Fibroblast of peridontal ligament (primary cell): ENCODE data around the gene WTIP.
A peak's percentile ranks its signal among the peaks of the same experiment; 100 is the strongest.
"Not testable (repeated sequence)": the region's sequence is repeated elsewhere in the genome, so short reads cannot be mapped to it uniquely, and the experiment has no call there.

Source experiments
- DNase-seq: peaks from one replicate; pipeline ENCODE4 v3.0.0-alpha.2; 2010; ENCODE audit errors: extremely low read depth

WTIP gene

DNA sequence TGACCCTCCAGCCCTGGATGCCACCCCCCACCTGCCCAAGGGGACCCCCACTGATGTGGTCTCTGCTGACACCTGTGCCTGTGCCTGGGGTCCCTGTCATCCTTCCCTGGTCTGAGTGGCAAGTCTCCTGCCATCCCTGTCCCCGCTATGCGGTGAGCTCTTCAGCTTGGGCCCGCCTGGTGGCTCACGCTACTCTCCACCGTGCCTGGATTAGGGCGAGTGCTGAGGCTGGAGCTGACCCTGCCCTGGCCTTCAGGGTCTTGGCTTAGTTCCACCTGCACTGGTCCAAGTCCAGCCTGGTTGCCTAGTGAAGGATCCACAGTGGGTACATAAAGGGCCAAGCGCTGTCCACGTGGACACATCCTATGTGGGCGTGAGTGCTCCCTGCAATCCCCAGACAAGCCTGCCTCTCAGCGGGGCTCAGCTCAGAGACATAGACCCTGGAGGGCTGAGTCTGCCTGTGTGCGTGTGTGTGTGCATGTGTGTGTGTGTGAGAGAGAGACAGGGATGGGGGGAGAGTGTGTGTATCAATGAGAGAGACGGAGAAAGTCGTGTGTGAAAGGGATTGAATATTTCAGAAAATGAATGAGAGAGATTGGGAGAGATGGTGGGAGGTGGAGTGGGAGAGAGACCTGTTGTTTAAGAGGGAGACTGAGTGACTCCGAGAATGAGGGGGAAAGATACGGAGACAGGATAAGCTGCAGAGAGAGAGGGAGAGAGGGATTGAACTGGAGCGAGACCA lies 22.1 kb downstream of the WTIP start:
- DNase-seq: no peak

DNA sequence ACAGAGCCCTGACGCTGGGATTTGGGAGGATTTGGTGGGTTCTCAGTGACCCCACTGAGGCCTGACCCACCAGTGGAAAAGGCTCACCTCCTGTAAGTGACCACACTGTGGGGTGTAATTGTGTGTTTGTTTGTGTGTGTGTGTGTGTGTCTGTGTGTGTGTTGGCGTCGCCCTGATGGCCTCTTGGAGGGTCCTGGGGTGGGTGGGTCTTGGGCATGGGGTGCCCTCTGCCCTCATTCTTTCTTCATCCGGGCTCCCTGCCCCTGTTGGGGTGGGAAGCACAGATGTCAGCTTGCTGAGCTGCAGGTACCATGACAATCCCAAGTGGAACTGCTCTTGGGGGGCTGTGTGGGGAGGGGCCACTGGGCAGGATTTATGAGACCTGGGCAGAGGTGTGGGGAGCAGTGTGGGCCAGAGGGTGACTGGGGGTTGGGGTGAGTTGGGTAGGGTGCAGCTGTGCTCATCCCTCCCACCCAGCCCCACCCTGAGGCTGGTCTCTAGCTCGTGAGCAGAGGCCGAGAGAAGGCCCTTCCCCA lies 22.8 kb downstream of the WTIP start:
- DNase-seq: no peak

DNA sequence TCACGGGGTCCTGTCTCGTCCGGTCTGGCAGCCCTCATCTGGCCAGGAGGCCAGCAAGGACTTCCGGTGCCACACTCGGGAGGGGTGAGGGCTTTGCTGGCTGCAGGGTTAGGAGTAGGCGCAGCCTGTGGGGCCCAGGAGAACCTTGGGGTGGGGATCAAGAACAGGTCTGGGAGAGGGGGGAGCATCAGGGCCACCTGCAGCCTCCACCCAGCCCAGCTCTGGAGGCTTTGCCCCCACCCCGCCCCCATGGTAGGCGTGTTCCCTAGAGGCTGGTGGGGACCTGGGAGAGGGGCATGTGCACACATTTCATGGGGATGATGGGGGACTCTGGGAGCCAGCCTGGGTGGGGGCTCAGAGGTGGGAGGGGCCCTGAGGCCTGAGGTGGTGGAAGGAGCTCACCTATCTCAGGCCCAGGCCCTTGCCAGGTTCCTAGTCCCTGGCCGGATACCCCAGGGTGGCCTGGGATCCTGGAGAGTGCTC lies 23.3 kb downstream of the WTIP start:
- DNase-seq: no peak

DNA sequence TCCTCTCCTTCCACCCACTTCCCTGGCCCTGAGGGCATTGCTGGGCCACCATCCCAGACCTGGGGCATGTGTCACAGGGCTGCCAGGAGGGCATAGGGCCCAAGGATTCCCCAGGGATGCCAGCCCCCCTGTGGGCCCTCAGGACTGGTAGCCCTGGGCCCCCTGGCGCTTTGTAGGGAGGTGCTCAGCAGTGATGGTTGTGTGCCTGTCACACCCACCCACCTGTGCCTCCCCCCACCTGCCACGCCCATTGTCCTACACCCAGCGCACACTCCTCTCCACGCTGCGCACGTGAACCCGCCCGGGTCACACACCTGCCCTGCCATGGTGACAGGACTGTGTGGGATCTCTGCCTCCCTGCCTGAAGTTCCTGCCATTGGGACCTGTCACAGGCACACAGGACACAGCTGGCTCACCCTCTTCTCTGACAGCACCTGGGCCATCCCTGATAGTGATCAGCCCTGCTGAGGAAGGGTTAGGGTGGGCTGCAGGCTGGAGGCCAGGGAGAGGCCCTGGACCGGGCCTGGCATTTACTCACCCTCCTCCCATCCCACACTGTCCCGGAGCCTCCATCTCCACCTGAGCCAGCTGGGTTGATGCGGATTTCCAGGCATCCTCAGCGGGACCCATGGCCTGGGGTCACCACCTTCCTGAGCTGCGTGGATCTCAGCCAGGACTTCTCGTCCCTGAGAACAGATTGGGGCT lies 23.9 kb downstream of the WTIP start:
- DNase-seq: no peak

DNA sequence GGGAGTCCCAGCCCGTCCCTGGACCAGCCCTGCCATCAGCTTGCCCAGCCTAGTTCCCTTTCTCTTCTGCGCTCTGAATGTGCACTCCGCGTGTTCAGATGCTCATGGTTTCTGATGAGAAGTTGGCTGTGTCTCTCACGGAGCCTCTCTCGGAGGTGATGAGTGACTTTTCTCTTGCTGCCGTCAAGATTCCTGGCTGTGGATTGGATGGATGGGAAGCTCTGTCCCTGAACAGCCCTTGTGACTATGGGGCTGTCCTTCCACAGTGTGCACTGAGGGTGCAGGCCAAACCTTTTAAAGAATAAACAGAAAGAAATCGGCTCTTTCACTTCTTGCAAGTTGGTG lies 24.4 kb downstream of the WTIP start:
- no peak for DNase-seq

DNA sequence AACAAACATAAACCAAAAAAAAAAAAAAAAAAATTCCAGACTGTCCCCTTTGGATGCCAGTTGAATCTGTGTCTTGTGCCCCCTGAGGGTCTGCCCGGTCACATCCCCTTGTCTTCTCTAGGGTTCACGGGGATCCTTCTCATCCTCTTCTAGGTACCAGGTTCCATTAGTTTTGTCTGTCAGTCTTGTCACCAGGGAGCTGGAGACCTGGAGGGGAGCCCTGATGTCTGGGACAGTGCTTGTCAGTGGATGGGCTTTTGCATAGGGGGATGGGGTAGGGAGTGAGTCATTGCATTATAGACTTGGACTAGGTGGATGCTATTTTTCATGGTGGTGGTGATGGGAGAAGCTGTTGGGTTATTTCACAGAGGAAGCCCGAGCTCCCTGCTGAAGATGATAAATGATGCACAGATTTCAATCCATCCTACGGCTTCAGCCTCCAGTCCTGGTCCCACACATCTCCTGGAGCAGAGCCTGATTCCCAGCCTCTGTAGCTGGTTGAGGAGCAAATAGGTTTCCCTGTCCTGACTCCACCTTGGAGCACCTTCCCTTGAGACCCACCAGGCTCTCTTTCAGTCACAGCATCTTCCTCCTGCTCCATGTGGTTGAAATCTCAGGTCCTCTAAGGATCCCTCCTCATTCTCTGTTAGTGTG lies 26.0 kb downstream of the WTIP start:
- no peak for DNase-seq

DNA sequence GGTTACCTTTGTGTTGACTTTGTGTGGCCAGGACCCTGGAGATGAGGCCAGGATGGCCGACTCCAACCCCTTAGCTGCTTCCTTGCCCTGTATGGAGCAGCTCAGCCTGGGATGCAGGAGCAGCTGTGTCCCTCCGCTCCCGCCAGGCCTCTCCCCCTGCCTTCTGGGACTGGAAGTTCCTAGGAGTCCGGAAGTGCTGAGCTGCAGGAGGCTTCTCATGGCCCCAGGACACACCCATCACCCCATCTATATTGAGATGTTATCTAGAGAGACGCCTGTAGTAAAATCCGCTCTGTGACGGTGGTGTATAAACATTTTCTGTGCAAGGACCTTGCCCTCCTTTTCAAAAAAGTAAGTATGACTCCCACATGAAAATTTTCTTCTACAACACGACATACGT lies 27.0 kb downstream of the WTIP start:
- DNase-seq: no peak

DNA sequence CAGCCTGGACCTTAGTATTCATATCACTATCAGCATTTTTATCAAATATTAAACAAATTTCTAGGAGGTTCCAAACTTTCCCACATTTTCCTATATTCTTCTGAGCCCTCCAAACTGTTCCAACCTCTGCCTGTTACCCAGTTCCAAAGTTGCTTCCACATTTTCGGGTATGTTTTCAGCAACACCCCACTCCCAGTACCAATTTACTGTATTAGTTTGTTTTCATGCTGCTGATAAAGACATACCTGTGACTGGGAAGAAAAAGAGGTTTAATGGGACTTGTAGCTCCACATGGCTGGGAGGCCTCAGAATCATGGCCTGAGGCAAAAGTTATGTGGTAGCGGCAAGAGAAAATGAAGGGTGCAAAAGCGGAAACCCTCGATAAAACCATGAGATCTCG lies 29.3 kb downstream of the WTIP start:
- DNase-seq: not testable (repeated sequence)

DNA sequence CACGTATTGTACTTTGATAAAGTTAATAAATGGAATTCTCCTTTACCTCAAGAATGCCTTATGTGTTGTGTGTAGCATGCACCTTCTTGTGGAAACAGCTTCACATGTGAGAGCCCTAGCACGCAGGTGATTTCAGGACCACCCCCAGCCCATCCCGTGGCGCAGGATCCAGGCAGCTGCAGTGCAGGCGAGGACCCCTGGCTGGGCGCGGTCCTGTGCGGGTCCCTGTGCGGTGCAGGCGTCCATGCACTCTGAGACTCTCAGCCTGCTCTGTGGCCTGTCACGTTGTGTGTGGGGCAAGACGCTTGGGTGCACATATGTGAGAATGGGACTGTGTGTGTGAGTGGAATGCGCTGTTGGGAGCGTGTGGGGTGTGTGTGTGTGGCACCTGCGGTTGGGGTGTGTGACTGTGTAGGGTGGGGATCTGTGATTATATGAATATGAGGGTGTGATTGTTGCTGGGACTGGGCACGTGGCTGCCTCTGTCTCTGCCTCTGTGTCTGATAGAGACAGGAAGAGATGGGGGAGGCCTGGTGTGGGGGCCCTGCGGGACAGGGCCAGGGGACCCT lies 30.8 kb downstream of the WTIP start:
- DNase-seq: no peak

DNA sequence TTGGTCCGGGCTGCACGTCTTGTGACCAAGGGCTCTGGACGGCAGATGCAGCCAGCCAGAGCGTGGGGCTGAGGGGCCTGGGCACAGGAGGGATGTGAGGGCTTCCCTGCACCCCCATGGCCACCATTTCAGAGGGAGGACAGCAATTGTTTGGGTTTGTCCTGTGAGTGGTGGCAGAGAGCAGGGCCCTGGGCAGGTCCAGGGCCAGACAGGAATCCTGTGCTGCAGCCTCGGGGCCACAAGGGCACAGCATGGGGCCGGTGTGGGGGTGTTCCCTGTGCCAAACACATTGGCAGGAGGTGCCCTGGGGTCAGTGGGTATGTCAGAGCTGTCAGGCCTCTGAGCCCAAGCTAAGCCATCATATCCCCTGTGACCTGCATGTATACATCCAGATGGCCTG lies 32.2 kb downstream of the WTIP start:
- DNase-seq: no peak

DNA sequence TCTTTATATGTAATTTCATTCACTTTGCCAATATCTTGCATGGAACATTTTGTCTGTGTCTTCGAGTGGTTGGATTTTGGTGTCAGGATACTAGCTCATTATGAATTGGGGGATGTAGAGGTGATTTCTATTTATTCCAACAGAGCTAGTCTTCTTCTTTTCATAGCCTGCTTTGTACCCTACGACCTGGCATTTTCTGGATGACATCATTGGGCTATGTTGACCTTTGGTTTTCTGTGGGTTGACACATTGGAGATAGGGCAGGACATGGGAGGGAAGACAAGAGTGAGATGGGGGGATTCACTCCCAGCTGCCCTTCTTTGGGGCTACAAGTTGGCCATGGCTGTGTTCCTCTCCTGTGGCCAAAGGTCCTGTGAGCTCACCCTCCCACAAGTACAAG lies 38.0 kb downstream of the WTIP start:
- no peak for DNase-seq

DNA sequence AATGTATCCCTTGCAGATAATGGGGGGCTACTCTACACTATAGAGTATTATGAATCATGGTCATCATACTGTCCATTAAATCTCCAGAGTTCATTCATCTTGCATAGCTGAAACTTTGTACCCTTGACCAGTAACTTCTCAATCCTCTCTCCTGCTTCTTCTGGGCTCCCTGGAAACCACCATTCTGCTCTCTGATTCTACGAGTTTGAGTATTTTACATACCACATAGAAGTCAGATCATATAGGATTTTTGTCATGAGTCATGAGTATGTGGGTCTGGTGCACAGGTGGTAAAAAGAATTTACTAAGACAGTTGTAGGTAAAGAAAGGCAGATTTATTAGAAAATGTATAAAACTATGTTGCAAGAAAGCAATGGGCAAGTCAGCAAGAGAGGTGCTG lies 41.9 kb downstream of the WTIP start:
- DNase-seq: no peak

DNA sequence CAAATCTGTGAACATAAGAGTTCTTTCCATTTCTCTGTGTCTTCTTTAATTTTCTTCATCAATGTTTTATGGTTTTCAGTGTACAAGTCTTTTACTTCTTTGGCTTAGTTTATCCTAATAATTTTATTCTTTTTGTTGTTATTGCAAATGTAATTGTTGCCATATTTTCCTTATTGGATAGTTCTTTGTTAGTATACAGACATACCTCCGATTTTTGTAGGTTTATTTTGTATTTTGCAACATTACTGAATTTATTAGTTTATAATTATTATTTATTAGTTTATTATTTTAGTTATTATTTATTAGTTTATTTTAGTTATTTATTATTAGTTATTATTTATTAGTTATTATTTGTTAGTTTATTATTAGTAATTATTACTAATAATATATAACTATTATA lies 43.4 kb downstream of the WTIP start:
- DNase-seq: no peak

DNA sequence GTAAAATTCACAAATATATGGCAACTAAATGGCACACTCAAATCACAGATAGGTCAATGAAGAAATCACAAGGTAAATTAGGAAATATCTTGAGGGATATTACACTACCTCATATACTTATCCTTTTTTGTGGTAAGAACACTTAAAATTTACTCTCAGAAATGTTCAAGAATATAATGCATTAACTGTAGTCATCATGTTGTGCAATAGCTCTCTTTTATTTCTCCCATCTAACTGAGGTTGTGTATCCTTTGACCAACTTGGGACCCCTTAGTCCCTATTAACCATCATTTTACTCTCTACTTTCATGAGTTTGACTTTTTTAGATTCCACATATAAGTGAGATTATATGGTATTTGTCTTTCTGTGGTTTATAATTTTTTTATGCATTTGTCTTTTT lies 52.6 kb downstream of the WTIP start:
- no peak for DNase-seq

DNA sequence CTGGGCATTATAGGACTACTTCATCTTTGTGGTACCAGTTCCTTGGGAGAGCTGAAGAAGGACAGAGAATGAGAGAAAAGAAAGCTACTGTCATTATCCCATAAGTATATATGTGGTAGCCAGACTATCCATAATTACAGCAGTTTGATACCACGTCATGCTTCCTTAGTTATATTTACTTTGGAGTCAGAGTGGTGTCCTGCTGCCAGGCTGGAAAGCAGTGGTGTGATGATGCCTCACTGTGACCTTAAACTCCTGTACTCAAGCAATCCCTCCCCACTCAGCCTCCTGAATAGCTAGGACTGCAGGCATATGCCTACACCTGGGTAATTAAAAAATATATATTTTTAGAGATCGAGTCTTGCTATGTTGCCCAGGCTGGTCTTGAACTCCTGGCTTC lies 57.8 kb downstream of the WTIP start:
- no peak for DNase-seq

DNA sequence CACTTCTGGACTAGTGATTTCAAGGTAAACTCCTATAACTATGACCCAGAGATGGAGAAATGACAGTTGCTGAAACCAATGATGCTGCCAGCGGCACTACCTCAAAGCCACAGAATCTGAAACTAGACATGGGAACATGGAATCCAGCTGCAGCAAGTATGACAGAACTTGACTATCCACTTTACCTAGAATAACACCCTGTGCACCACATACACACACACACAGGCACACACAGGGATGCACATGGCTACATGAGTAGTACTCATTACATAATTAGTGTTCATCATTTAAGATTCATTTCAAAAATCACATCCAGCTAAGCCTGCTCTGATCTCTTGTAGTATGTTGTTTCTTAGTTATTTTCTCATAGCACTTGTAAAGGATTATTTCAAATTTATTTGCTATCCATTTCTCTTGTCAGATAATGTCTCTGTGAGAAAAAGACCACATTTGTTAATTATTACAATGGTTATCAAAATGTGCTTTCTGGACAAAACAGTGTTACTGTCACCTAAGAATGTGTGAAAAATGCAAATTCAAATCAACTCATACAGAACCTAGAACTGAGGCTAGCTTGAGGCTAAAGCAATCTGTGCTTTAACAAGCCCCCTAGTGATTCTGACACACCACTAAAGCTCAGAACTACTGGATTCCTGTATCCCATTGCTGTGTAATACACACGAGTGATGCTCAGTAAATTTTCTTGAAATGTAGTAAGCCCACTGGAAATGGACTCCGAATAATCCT lies 59.4 kb downstream of the WTIP start:
- DNase-seq: no peak

DNA sequence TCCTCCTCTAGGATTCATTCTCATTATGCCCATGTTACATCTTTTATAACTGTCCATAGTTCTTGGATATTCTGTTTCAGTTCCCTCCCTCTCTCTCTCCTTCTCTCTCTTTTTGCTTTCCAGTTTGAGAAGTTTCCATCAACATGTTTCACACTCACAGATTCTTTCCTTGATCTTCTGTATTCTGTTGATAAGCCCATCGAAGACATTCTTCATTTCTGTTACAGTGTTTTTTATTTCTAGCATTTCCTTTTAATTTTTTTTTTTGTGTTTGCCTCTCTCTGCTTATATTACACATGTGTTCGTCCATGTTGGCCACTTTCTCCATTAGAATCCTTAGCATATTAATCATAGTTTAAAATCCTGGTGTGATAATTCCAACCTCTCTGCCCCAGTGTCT lies 68.3 kb downstream of the WTIP start:
- DNase-seq: no peak

DNA sequence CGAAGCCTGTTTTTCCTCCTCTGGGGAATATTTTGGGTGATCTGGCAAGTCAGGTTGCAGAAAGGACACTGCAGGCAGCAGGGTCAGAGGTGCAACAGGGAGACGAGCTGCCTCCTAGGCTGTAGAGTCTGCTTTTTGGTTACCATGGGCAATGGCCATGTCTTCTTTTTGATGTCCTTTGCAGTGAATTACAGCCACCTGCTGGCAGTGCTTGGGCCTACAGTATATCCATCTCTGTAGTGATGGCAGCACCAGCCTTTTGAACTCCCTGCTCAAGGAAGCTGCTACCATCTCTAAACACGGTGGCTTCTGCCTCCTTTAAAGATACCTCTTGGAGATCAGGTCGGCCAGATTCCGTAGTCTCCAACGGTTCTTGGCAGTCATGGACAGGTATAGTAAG lies 73.9 kb downstream of the WTIP start:
- DNase-seq: peak; percentile 3

DNA sequence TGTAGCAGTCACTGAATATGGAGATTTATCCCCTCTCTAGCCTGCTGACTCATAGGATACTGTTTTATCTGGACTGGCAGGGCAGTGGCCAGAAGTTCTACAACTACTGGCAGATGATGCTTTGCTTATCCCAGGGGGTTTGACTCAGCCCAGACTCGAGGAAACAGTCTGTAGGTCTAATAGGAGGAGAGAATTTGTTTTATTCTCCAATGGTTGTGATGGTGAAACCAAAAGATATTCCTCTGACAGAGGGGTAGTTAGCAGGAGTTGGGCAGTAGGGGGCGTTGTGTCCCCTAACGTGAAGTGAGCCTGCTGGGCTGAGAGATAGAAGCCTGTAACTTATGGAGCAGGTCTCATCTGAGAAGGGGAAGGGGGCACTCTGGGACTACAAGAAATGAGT lies 74.9 kb downstream of the WTIP start:
- DNase-seq: peak; percentile 59

DNA sequence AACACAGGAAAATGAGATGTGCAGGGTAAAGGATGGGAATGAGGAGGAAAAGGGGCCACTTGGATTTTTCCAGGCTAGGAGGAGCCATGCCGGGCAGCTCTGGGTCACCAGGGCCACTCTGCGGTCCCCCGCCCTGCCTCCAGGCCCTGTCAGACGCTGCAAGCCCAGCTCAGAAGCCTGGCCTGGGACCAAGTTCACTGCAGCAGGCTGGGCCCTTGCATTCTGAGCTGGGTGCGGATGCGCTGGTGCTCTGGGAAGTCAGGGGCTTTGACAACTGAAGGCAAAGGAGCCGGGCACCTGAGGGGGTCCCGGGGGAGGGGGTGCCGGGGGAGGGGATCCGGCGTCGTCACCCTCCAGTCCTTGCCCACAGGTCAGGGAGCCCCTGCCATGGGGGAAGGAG lies 77.5 kb downstream of the WTIP start:
- no peak for DNase-seq

DNA sequence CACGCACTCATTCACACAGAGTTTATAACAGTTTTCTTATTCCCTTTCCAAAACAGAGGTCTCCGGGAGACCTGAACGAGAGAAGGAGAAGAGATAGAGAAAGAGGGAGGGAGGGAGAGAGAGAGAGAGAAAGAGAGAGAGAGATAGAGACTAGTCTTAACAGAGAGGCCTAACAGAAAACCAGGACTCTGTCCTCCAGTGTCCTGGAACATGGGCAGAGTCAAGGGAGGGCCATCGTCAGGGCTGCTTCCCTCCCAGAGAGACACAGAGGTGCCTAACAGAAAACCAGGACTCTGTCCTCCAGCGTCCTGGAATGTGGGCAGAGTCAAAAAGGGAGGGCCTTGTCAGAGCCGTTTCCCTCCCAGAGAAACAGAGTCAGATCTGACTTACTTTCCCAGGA lies 78.7 kb downstream of the WTIP start:
- no peak for DNase-seq
